AG09319 (cell line): ENCODE results near the gene CDH13.

ENCODE experiments used
- DNase-seq: peaks from one replicate; pipeline ENCODE4 v3.0.0-alpha.2; 2010; ENCODE audit warnings: low read depth; ENCODE audit errors: extremely low read depth
- CTCF ChIP-seq: IDR thresholded peaks from 2 replicates; pipeline ENCODE4 v1.5.1; 2011; ENCODE audit warnings: low read depth, mild to moderate bottlenecking, inconsistent platforms, low read length, moderate library complexity

Gene CDH13

GRCh38 chr16:82626791-82627261 is at the start of gene CDH13:
Gene CDH13 (plus strand): TSS chr16:82626969.
- TF ChIP-seq CTCF: no peak
- no peak for DNase-seq

- DNase-seq: no peak
- TF ChIP-seq CTCF: peak; percentile 19
Measured at GRCh38 chr16:82580298-82580890, 46.4 kb upstream of the CDH13 start.

- no peak for TF ChIP-seq CTCF
- DNase-seq: no peak
Measured at GRCh38 chr16:82582975-82583374, 43.8 kb upstream of the CDH13 start.

GRCh38 chr16:82583422-82583821 is 43.3 kb upstream of the CDH13 start:
- DNase-seq: no peak
- TF ChIP-seq CTCF: no peak

GRCh38 chr16:82584553-82585152 is 42.1 kb upstream of the CDH13 start:
- DNase-seq: no peak
- no peak for TF ChIP-seq CTCF

GRCh38 chr16:82585675-82586074 is 41.1 kb upstream of the CDH13 start:
- no peak for TF ChIP-seq CTCF
- DNase-seq: no peak

- TF ChIP-seq CTCF: no peak
- DNase-seq: no peak
Measured at GRCh38 chr16:82586130-82586529, 40.6 kb upstream of the CDH13 start.
